Fibroblast of pulmonary artery (primary cell): ENCODE measurements around the gene OSBPL1A.

Experiments
- DNase-seq: peaks from one replicate; pipeline ENCODE4 v3.0.0-alpha.2; 2010; ENCODE audit warnings: low read depth
- H3K4me3 ChIP-seq: replicated peaks from 2 replicates; pipeline ENCODE4 v1.5.1; 2011; ENCODE audit warnings: low read depth, mild to moderate bottlenecking, control low read depth, low read length, moderate library complexity
- CTCF ChIP-seq: IDR thresholded peaks from 2 replicates; pipeline ENCODE4 v1.5.1; 2011; ENCODE audit warnings: mild to moderate bottlenecking, control low read depth, low read length, inconsistent platforms; ENCODE audit errors: missing control alignments

The OSBPL1A gene

DNA sequence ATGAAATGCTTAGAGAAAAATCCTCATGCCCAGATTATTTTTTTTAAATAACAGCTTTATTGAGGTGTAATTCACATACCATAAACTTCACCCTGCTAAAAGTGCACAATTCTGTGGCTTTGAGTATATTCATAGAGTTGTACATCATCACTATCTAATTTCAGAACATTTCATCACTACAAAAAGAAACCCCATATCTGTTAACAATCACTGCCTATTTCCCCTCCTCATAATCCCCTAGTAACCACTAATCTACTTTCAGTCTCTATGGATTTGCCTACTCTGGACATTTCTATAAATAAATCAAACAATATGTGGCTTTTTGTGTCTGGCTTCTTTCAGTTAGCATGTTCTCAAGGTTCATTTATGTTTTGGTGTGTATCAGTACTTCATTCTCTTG is 51.4 kb downstream of the OSBPL1A start:
- no peak overlapping the region for H3K4me3 ChIP-seq
- TF ChIP-seq CTCF = no peak
- no peak for DNase-seq

- DNase-seq = no peak
- no peak overlapping the region for H3K4me3 ChIP-seq
- no peak for TF ChIP-seq CTCF
These were observed 53.1 kb downstream of the OSBPL1A start for GRCh38 chr18:24344509-24344908.

DNA sequence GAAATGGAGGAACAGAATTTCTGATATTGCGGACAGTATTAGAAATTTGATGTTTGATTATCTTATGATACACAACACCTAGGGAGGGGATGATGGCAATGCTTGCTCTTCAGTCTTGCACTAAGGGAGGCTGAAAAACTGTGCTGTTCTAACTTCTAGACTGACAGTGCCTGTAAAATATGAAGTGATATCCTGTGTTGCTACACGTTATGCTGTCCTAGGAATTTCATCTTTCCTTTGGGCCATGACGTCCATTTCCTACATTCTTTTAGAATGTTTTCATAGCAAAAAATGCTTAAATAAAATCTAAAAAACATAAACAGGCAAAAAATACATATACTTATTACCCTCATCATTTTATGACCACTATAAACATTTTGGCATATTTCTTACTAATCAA is 55.3 kb downstream of the OSBPL1A start:
- no peak overlapping the region for H3K4me3 ChIP-seq
- peak; percentile 70 for DNase-seq
- TF ChIP-seq CTCF = no peak

GRCh38 chr18:24341361-24341760 is 56.3 kb downstream of the OSBPL1A start:
- no peak for DNase-seq
- no peak overlapping the region for H3K4me3 ChIP-seq
- no peak for TF ChIP-seq CTCF

DNA sequence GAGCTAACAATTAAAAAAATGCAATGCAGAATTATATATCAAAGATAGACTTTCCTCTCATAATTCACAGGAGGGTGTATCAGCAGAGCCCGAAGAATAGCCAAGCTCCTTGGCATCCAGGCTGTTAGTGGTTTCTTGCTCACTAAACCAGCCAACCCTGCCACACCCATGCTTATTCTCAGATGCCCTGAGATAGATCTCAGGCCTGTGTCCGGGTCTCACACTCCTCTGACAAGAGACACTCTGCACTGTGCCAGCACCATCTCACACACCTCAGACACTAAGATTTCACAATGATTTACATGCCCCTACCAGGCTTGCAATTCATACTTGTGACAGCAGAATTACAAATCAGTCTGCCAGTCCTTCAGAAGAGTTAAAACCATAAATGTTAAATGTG is 64.5 kb downstream of the OSBPL1A start:
- no peak for TF ChIP-seq CTCF
- DNase-seq = no peak

GRCh38 chr18:24326211-24326610 is 71.4 kb downstream of the OSBPL1A start:
- no peak overlapping the region for H3K4me3 ChIP-seq
- no peak for DNase-seq
- TF ChIP-seq CTCF = no peak

More for the DNA sequence above, 64.5 kb downstream of the OSBPL1A start:
- H3K4me3 ChIP-seq = no peak overlapping the region

DNA sequence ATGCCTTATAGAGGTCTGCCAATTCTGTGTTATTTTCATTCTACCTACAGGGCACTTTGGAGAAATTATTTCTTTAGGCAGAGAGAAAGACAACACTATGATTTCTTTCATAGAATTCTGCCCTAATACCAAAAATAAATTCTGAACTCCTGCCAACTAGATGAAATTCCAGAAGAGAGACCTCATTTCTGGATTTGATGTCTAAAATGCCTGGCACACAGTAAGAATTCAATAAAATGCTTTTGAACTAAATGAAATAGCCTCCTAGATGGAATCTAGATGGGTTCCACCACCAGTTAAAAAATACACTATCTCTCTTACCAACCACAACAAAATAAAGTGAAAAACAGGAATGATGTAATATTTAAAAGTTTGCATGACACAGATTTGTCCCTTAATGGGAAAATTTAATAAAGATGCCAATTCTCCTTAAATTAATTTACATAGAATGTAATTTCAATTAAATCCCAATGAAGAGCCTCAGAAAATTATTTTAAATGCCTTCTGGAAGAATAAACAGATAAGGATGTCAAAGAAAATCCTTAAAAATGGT is 75.0 kb downstream of the OSBPL1A start:
- DNase-seq = peak; percentile 65
- no peak overlapping the region for H3K4me3 ChIP-seq
- no peak for TF ChIP-seq CTCF
